GM23338 (cell line): ENCODE results near the gene SMIM13. TPM values are rescaled to one million over a fixed set of nuclear protein-coding genes. Genes with fewer than 3 reads are reported as not detected.

Experiments
- ATAC-seq: fragments of 200-7000 bp; cut with Tn5 transposase; 3 replicates; pipeline ENCODE4 v1.9.1; 2020
- DNase-seq: peaks from one replicate; pipeline ENCODE4 v3.0.0-alpha.2; 2015; ENCODE audit warnings: low spot score
- H2AFZ ChIP-seq: fragments of 200-600 bp; sonication (generic); 2 replicates; pipeline ENCODE4 v1.8.0; 2016; ENCODE audit warnings: antibody characterized with exemption, mild to moderate bottlenecking, moderate library complexity
- H3F3A ChIP-seq: fragments of 200-600 bp; sonication (generic); replicated peaks from 2 replicates; pipeline ENCODE4 v1.8.0; 2017; ENCODE audit warnings: antibody characterized with exemption, mixed run types, low read depth
- H3K27ac ChIP-seq: fragments of 200-600 bp; sonication (generic); 2 replicates; pipeline ENCODE4 v1.6.1; 2016; ENCODE audit warnings: low read depth
- H3K27me3 ChIP-seq: fragments of 200-600 bp; sonication (generic); 2 replicates; pipeline ENCODE4 v1.8.0; 2016; ENCODE audit warnings: mild to moderate bottlenecking, mixed run types, moderate library complexity; ENCODE audit not compliant: insufficient read depth
- H3K36me3 ChIP-seq: fragments of 200-600 bp; sonication (generic); 2 replicates; pipeline ENCODE4 v1.8.0; 2016; ENCODE audit warnings: mild to moderate bottlenecking; ENCODE audit not compliant: insufficient read depth
- H3K4me1 ChIP-seq: fragments of 200-600 bp; sonication (generic); 2 replicates; pipeline ENCODE4 v1.8.0; 2016; ENCODE audit warnings: mild to moderate bottlenecking, moderate library complexity; ENCODE audit not compliant: insufficient read depth
- H3K4me2 ChIP-seq: fragments of 200-600 bp; sonication (generic); 2 replicates; pipeline ENCODE4 v1.7.1; 2017; ENCODE audit warnings: mixed run types
- H3K4me3 ChIP-seq: fragments of 200-600 bp; sonication (generic); 2 replicates; pipeline ENCODE4 v1.6.1; 2016; ENCODE audit warnings: mixed run types
- H3K79me2 ChIP-seq: fragments of 200-600 bp; sonication (generic); replicated peaks from 2 replicates; pipeline ENCODE4 v1.8.0; 2017; ENCODE audit warnings: mild to moderate bottlenecking; ENCODE audit not compliant: insufficient read depth
- H3K9me2 ChIP-seq: fragments of 200-600 bp; sonication (generic); 2 replicates; pipeline ENCODE4 v1.8.0; 2017; ENCODE audit not compliant: insufficient read depth
- H4K20me1 ChIP-seq: fragments of 200-600 bp; sonication (generic); replicated peaks from 2 replicates; pipeline ENCODE4 v1.8.0; 2017; ENCODE audit warnings: mild to moderate bottlenecking; ENCODE audit not compliant: insufficient read depth
- H3K27ac Mint-ChIP-seq: 2 replicates; pipeline ENCODE4 v1.8.0; 2020; ENCODE audit warnings: inconsistent platforms, mild to moderate bottlenecking, moderate library complexity, mixed read lengths
- H3K27me3 Mint-ChIP-seq: 3 replicates; pipeline ENCODE4 v1.8.0; 2022; ENCODE audit warnings: low read depth, mild to moderate bottlenecking, moderate library complexity, mixed read lengths, inconsistent platforms; ENCODE audit not compliant: insufficient read depth, poor library complexity
- H3K36me3 Mint-ChIP-seq: 3 replicates; pipeline ENCODE4 v1.8.0; 2021; ENCODE audit warnings: low read depth, mild to moderate bottlenecking, inconsistent platforms, moderate library complexity, mixed read lengths
- H3K4me1 Mint-ChIP-seq: 3 replicates; pipeline ENCODE4 v1.8.0; 2020; ENCODE audit warnings: mild to moderate bottlenecking, inconsistent platforms, mixed read lengths
- H3K4me3 Mint-ChIP-seq: 3 replicates; pipeline ENCODE4 v1.8.0; 2021; ENCODE audit warnings: moderate library complexity, mild to moderate bottlenecking, inconsistent platforms, mixed read lengths
- H3K9me3 Mint-ChIP-seq: 3 replicates; pipeline ENCODE4 v1.8.0; 2020; ENCODE audit warnings: moderate library complexity, mild to moderate bottlenecking, inconsistent platforms, mixed read lengths
- EZH2 ChIP-seq: fragments of 200-600 bp; sonication (generic); IDR thresholded peaks from one replicate; pipeline ENCODE4 v1.8.0; 2017; ENCODE audit warnings: antibody characterized with exemption, mild to moderate bottlenecking, low read depth; ENCODE audit not compliant: unreplicated experiment
- EZH2phosphoT487 ChIP-seq: fragments of 200-600 bp; sonication (generic); IDR thresholded peaks from one replicate; pipeline ENCODE4 v1.8.1; 2018; ENCODE audit warnings: antibody characterized with exemption; ENCODE audit not compliant: unreplicated experiment
- POLR2AphosphoS5 ChIP-seq: IDR thresholded peaks from 2 replicates; pipeline ENCODE4 v1.6.1; 2016; ENCODE audit warnings: antibody characterized with exemption, low read depth
- polyA plus RNA-seq: library from polyadenylated mRNA; unstranded; fragments of >200 nt; fragmentation: Nextera tagmentation; extraction: Ambion mirVana; gene quantifications from 2 replicates; pipeline ENCODE4 v1.2.1, GENCODE V29; 2016
- total RNA-seq: library from RNA; depleted of rRNA; stranded (reverse); fragments of >200 nt; shearing (Covaris generic); gene quantifications from 2 replicates; pipeline ENCODE4 v1.2.3, GENCODE V29; 2014
- TF ChIP-seq, protein P1 (sequence below): IDR thresholded peaks from one replicate; pipeline ENCODE4 v1.6.1; 2018; ENCODE audit warnings: antibody characterized with exemption; ENCODE audit not compliant: unreplicated experiment
- TF ChIP-seq, protein P2 (sequence below), 2 experiments: fragments of 200-600 bp in 1 of 2; sonication (generic) in 1 of 2; conservative IDR thresholded peaks; 2 replicates each; pipeline versions ENCODE4 v1.5.1 to v1.6.1; 2016 to 2017; ENCODE audit warnings: antibody characterized with exemption in 2 of 2, low read depth in 2 of 2, mild to moderate bottlenecking in 2 of 2, moderate library complexity in 1 of 2
- TF ChIP-seq, protein P3 (sequence below): fragments of 250-450 bp; sonication (Bioruptor Pico); IDR thresholded peaks from 2 replicates; pipeline ENCODE4 v1.5.0; 2020; ENCODE audit warnings: mild to moderate bottlenecking, moderate library complexity

Gene SMIM13
- total and polyA plus RNA-seq, 2 experiments from 2014 or later: 7.2 to 12.7 TPM

DNA sequence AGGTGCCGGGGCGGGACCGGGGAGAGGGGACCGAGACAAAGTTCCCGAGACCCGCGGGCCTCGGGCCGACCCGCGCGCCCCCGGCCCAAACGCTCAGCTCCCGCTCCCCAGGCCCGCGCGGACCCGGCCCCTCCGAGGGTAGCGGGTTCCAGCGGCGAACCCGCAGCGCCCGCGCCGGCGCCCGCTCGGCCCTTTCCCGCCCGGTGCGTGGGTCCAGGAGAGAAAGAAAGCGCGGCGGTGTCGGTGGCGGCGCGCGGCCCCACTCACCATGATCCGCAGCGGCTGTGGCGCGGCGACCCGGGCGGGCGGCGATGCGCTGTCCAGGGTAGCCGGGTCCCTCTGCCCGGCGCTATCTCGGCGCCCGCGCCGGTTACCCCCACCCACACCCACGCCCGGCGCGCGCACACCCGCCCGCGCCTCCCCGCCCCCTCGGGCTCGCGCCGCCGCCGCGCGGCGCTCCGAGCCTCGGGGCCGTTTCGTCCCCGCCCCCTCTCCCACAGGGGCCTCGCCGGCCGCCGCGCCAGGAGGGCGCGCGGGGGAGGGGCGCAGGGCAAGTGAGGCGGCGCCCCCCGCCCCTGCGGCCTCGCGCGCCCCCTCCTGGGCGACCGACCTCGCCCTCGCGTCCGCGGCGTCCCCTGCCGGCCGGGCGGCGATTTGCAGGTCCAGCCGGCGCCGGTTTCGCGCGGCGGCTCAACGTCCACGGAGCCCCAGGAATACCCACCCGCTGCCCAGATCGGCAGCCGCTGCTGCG lies 49.5 kb upstream of the SMIM13 start, which contains the start of gene ELOVL2:
ELOVL2 (minus strand) TSS at position 345 of the 751 bp plus-strand sequence; CDS start at position 270, 75 bp downstream.
- peak within 1 kb of the TSS; percentile 95 for H2AFZ ChIP-seq
- H3F3A ChIP-seq: 0 out of 2 replicates have a peak, but pooled peaks cover 5% of the 10 kb centered on the region
- ATAC-seq (peak; percentile 78), DNase-seq (peak; percentile 76)
- peak within 1 kb of the TSS; percentile 84 for H3K4me2 ChIP-seq
- no peaks in the 10 kb centered on the region for H3K36me3 ChIP-seq
- TF ChIP-seq EZH2 (no peak), POLR2AphosphoS5 (no peak)
- TF ChIP-seq, protein P1, sequence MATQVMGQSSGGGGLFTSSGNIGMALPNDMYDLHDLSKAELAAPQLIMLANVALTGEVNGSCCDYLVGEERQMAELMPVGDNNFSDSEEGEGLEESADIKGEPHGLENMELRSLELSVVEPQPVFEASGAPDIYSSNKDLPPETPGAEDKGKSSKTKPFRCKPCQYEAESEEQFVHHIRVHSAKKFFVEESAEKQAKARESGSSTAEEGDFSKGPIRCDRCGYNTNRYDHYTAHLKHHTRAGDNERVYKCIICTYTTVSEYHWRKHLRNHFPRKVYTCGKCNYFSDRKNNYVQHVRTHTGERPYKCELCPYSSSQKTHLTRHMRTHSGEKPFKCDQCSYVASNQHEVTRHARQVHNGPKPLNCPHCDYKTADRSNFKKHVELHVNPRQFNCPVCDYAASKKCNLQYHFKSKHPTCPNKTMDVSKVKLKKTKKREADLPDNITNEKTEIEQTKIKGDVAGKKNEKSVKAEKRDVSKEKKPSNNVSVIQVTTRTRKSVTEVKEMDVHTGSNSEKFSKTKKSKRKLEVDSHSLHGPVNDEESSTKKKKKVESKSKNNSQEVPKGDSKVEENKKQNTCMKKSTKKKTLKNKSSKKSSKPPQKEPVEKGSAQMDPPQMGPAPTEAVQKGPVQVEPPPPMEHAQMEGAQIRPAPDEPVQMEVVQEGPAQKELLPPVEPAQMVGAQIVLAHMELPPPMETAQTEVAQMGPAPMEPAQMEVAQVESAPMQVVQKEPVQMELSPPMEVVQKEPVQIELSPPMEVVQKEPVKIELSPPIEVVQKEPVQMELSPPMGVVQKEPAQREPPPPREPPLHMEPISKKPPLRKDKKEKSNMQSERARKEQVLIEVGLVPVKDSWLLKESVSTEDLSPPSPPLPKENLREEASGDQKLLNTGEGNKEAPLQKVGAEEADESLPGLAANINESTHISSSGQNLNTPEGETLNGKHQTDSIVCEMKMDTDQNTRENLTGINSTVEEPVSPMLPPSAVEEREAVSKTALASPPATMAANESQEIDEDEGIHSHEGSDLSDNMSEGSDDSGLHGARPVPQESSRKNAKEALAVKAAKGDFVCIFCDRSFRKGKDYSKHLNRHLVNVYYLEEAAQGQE: peak; percentile 67
- TF ChIP-seq, protein P2, sequence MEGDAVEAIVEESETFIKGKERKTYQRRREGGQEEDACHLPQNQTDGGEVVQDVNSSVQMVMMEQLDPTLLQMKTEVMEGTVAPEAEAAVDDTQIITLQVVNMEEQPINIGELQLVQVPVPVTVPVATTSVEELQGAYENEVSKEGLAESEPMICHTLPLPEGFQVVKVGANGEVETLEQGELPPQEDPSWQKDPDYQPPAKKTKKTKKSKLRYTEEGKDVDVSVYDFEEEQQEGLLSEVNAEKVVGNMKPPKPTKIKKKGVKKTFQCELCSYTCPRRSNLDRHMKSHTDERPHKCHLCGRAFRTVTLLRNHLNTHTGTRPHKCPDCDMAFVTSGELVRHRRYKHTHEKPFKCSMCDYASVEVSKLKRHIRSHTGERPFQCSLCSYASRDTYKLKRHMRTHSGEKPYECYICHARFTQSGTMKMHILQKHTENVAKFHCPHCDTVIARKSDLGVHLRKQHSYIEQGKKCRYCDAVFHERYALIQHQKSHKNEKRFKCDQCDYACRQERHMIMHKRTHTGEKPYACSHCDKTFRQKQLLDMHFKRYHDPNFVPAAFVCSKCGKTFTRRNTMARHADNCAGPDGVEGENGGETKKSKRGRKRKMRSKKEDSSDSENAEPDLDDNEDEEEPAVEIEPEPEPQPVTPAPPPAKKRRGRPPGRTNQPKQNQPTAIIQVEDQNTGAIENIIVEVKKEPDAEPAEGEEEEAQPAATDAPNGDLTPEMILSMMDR (conservative IDR thresholded peaks at IDR 0.05; ENCODE audit: low read depth in 2 of 2): peak; percentile 74 to 91
- peaks cover 60% of the 10 kb centered on the region for H3K27me3 ChIP-seq
- peaks cover 11% of the 10 kb centered on the region for H3K4me1 ChIP-seq
- H3K4me3 ChIP-seq: peak within 1 kb of the TSS; percentile 70
- no peaks in the 10 kb centered on the region for H3K9me2 ChIP-seq
- no peaks in the 10 kb centered on the region for H3K79me2 ChIP-seq
- peaks cover 16% of the 10 kb centered on the region for H3K4me1 Mint-ChIP-seq
- no peak within 1 kb of the TSS for H3K27ac ChIP-seq
- H3K9me3 Mint-ChIP-seq: no peaks in the 10 kb centered on the region; the same call in 2 of the 3 replicates
- H3K27me3 Mint-ChIP-seq: peaks cover 27% of the 10 kb centered on the region
- H4K20me1 ChIP-seq: no peaks in the 10 kb centered on the region
- H3K36me3 Mint-ChIP-seq: no peaks in the 10 kb centered on the region; the same call in 1 of the 3 replicates
- H3K27ac Mint-ChIP-seq: no peak within 1 kb of the TSS
- peak within 1 kb of the TSS; percentile 79 for H3K4me3 Mint-ChIP-seq

DNA sequence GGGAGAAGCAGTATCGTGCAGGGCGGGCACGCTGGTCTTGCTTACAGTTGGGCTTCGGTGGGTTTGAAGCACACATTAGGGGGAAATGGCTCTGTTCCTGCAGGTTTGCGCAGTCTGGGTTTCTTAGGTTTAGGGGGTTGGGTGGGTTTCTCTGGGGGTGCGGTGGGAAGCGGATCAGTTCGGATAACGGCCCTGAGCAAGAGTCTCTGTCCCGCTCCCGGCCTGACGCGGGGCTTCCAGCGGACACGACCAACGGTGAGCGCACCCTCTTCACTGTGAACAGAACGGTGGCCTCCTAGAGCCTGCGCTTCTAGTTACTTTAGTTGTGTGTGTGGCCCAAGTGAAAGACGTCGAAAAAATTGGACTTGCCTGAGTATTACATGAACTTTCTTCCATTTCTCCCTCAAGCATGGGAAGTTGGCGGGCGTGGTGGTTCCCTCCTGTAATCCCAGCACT lies 48.9 kb upstream of the SMIM13 start:
- ATAC-seq: peak; percentile 42
- no peaks in the 10 kb centered on the region; the same call in 1 of the 3 replicates for H3K36me3 Mint-ChIP-seq
- H3K27ac Mint-ChIP-seq: no peak overlapping the region
- Histone ChIP-seq H3K27ac (no peak overlapping the region), H3K36me3 (no peaks in the 10 kb centered on the region), H3K79me2 (no peaks in the 10 kb centered on the region), H3F3A (0 out of 2 replicates have a peak, but pooled peaks cover 5% of the 10 kb centered on the region), H4K20me1 (no peaks in the 10 kb centered on the region), H3K27me3 (peaks cover 60% of the 10 kb centered on the region), H3K4me2 (peak overlapping the region; percentile 77), H2AFZ (peak overlapping the region; percentile 95), H3K4me3 (peak overlapping the region; percentile 61), H3K4me1 (peaks cover 11% of the 10 kb centered on the region), H3K9me2 (no peaks in the 10 kb centered on the region)
- H3K4me1 Mint-ChIP-seq: peaks cover 15% of the 10 kb centered on the region
- DNase-seq: peak; percentile 47
- H3K4me3 Mint-ChIP-seq: peak overlapping the region; percentile 77
- H3K27me3 Mint-ChIP-seq: peaks cover 27% of the 10 kb centered on the region
- no peaks in the 10 kb centered on the region; the same call in 2 of the 3 replicates for H3K9me3 Mint-ChIP-seq
- TF ChIP-seq EZH2phosphoT487 (no peak), EZH2 (no peak)
- TF ChIP-seq, protein P3, sequence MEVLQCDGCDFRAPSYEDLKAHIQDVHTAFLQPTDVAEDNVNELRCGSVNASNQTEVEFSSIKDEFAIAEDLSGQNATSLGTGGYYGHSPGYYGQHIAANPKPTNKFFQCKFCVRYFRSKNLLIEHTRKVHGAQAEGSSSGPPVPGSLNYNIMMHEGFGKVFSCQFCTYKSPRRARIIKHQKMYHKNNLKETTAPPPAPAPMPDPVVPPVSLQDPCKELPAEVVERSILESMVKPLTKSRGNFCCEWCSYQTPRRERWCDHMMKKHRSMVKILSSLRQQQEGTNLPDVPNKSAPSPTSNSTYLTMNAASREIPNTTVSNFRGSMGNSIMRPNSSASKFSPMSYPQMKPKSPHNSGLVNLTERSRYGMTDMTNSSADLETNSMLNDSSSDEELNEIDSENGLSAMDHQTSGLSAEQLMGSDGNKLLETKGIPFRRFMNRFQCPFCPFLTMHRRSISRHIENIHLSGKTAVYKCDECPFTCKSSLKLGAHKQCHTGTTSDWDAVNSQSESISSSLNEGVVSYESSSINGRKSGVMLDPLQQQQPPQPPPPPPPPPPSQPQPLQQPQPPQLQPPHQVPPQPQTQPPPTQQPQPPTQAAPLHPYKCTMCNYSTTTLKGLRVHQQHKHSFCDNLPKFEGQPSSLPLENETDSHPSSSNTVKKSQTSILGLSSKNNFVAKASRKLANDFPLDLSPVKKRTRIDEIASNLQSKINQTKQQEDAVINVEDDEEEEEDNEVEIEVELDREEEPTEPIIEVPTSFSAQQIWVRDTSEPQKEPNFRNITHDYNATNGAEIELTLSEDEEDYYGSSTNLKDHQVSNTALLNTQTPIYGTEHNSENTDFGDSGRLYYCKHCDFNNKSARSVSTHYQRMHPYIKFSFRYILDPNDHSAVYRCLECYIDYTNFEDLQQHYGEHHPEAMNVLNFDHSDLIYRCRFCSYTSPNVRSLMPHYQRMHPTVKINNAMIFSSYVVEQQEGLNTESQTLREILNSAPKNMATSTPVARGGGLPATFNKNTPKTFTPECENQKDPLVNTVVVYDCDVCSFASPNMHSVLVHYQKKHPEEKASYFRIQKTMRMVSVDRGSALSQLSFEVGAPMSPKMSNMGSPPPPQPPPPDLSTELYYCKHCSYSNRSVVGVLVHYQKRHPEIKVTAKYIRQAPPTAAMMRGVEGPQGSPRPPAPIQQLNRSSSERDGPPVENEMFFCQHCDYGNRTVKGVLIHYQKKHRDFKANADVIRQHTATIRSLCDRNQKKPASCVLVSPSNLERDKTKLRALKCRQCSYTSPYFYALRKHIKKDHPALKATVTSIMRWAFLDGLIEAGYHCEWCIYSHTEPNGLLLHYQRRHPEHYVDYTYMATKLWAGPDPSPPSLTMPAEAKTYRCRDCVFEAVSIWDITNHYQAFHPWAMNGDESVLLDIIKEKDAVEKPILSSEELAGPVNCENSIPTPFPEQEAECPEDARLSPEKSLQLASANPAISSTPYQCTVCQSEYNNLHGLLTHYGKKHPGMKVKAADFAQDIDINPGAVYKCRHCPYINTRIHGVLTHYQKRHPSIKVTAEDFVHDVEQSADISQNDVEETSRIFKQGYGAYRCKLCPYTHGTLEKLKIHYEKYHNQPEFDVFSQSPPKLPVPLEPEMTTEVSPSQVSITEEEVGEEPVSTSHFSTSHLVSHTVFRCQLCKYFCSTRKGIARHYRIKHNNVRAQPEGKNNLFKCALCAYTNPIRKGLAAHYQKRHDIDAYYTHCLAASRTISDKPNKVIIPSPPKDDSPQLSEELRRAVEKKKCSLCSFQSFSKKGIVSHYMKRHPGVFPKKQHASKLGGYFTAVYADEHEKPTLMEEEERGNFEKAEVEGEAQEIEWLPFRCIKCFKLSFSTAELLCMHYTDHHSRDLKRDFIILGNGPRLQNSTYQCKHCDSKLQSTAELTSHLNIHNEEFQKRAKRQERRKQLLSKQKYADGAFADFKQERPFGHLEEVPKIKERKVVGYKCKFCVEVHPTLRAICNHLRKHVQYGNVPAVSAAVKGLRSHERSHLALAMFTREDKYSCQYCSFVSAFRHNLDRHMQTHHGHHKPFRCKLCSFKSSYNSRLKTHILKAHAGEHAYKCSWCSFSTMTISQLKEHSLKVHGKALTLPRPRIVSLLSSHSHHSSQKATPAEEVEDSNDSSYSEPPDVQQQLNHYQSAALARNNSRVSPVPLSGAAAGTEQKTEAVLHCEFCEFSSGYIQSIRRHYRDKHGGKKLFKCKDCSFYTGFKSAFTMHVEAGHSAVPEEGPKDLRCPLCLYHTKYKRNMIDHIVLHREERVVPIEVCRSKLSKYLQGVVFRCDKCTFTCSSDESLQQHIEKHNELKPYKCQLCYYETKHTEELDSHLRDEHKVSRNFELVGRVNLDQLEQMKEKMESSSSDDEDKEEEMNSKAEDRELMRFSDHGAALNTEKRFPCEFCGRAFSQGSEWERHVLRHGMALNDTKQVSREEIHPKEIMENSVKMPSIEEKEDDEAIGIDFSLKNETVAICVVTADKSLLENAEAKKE (CRISPR knock-in tag): no peak
